HL-60 (cell line): ENCODE data around the gene B4GALT6.
A peak's percentile ranks its signal among the peaks of the same experiment; 100 is the strongest.

Experiments used
- DNase-seq, 2 experiments: peaks; one replicate each; pipeline ENCODE4 v3.0.0-alpha.2; 2010 to 2020; ENCODE audit warnings: low read depth in 1 of 2, low spot score in 1 of 2
- H3K27ac ChIP-seq: fragments of 250-450 bp; sonication (Bioruptor Pico); replicated peaks from 2 replicates; pipeline ENCODE4 v1.5.1; 2020; ENCODE audit warnings: mild to moderate bottlenecking, moderate library complexity
- H3K27me3 ChIP-seq: fragments of 250-450 bp; sonication (Bioruptor Pico); 2 replicates; pipeline ENCODE4 v1.5.1; 2021; ENCODE audit warnings: mild to moderate bottlenecking, moderate library complexity; ENCODE audit not compliant: insufficient read depth, poor library complexity, severe bottlenecking
- H3K4me3 ChIP-seq: replicated peaks from 2 replicates; pipeline ENCODE4 v1.5.1; 2011; ENCODE audit warnings: mild to moderate bottlenecking, control low read depth, low read length; ENCODE audit not compliant: insufficient read depth
- CTCF ChIP-seq: IDR thresholded peaks from one replicate; pipeline ENCODE4 v1.5.1; 2011; ENCODE audit warnings: low read length, control low read depth, inconsistent platforms; ENCODE audit not compliant: insufficient read depth
- GABPA ChIP-seq: IDR thresholded peaks from 2 replicates; pipeline ENCODE4 v1.6.1; 2012; ENCODE audit warnings: low read depth
- POLR2AphosphoS5 ChIP-seq: IDR thresholded peaks from 2 replicates; pipeline ENCODE4 v1.6.1; 2012; ENCODE audit warnings: low read depth
- REST ChIP-seq: IDR thresholded peaks from 2 replicates; pipeline ENCODE4 v1.6.1; 2012; ENCODE audit warnings: low read depth; ENCODE audit not compliant: insufficient replicate concordance
- SPI1 ChIP-seq: IDR thresholded peaks from 2 replicates; pipeline ENCODE4 v1.6.1; 2012; ENCODE audit warnings: low read depth, mild to moderate bottlenecking, borderline replicate concordance

The B4GALT6 gene

GRCh38 chr18:31677592-31677991 lies 6.8 kb downstream of the B4GALT6 start:
- no peak overlapping the region for H3K27ac ChIP-seq
- TF ChIP-seq SPI1 (peak; percentile 79), GABPA (no peak)

GRCh38 chr18:31675404-31675803 lies 9.0 kb downstream of the B4GALT6 start:
- TF ChIP-seq REST, result no peak
- TF ChIP-seq GABPA, result no peak
- no peak for TF ChIP-seq SPI1
- no peak for TF ChIP-seq POLR2AphosphoS5
- TF ChIP-seq CTCF, result no peak
- no peak for DNase-seq
- Histone ChIP-seq H3K4me3 (no peak overlapping the region), H3K27ac (no peak overlapping the region), H3K27me3 (peaks cover 5% of the 10 kb centered on the region)

More at GRCh38 chr18:31677592-31677991, 6.8 kb downstream of the B4GALT6 start:
- peaks cover 11% of the 10 kb centered on the region for H3K27me3 ChIP-seq
- peak in 1 of 2 experiments; percentile 25 for DNase-seq
- H3K4me3 ChIP-seq, result no peak overlapping the region

- Histone ChIP-seq H3K27ac (no peak overlapping the region), H3K4me3 (no peak overlapping the region), H3K27me3 (peaks cover 5% of the 10 kb centered on the region)
- no peak for TF ChIP-seq CTCF
- no peak for TF ChIP-seq POLR2AphosphoS5
- no peak for TF ChIP-seq GABPA
- no peak for TF ChIP-seq SPI1
- TF ChIP-seq REST, result no peak
- no peak for DNase-seq
Observed at GRCh38 chr18:31672628-31673135, 11.7 kb downstream of the B4GALT6 start.

- H3K27me3 ChIP-seq, result peaks cover 7% of the 10 kb centered on the region
- H3K4me3 ChIP-seq, result no peak overlapping the region
- no peak for DNase-seq
- no peak overlapping the region for H3K27ac ChIP-seq
- TF ChIP-seq GABPA (no peak), POLR2AphosphoS5 (no peak), SPI1 (no peak), CTCF (no peak), REST (no peak)
Observed at GRCh38 chr18:31671951-31672350, 12.4 kb downstream of the B4GALT6 start.
